Endothelial cell of umbilical vein (primary cell): Measurements from ENCODE around the gene STAT4. TPM values are rescaled to one million over a fixed set of nuclear protein-coding genes. Genes with fewer than 3 reads are reported as not detected.

Source experiments
- BruUV-seq: library from RNA; stranded (reverse); fragments of 400-500 nt; replicated peaks from 2 replicates; lab custom pipeline; 2021; lab: Mats Ljungman, UMichigan
- CTCF ChIA-PET: fragments of 300-600, 350-600 bp; sonication (Branson Sonifier 250); formaldehyde crosslinking; loops from one replicate; lab custom pipeline; 2021; ENCODE audit warnings: antibody characterized with exemption, inconsistent platforms; lab: Charles Lee
- POLR2A ChIA-PET: fragments of 300-600, 350-600 bp; sonication (Branson Sonifier 250); formaldehyde crosslinking; loops from one replicate; lab custom pipeline; 2021; ENCODE audit warnings: antibody characterized with exemption, inconsistent platforms; lab: Charles Lee
- DNase-seq: peaks from one replicate; pipeline ENCODE4 v3.0.0-alpha.2; 2011; ENCODE audit warnings: low read depth, low spot score
- FAIRE-seq: peaks from 2 replicates; lab custom pipeline; 2011; peaks lifted over from hg19 to GRCh38; lab: Jason Lieb, UNC
- H2AFZ ChIP-seq: 2 replicates; pipeline ENCODE4 v1.6.0; 2012; ENCODE audit warnings: low read depth, low read length, control low read depth, inconsistent platforms
- H3K27ac ChIP-seq: 2 replicates; pipeline ENCODE4 v1.5.1; 2011; ENCODE audit warnings: low read depth, mild to moderate bottlenecking, control low read depth, low read length, moderate library complexity; ENCODE audit not compliant: insufficient read depth
- H3K27me3 ChIP-seq, 2 experiments: 2 replicates each; pipeline versions ENCODE4 v1.6.0 to v1.6.1; 2011; ENCODE audit warnings: low read length in 2 of 2, mixed read lengths in 1 of 2; ENCODE audit not compliant: control insufficient read depth in 2 of 2, insufficient read depth in 2 of 2
- H3K36me3 ChIP-seq, 2 experiments: 2 replicates in 1 of 2; 3 replicates in 1 of 2; pipeline ENCODE4 v1.5.1; 2011; ENCODE audit warnings: low read length in 2 of 2, mild to moderate bottlenecking in 1 of 2, moderate library complexity in 1 of 2; ENCODE audit not compliant: control insufficient read depth in 2 of 2, insufficient read depth in 2 of 2; ENCODE audit errors: extremely low read depth in 1 of 2
- H3K4me1 ChIP-seq: 3 replicates; pipeline ENCODE4 v1.5.1; 2011; ENCODE audit warnings: mild to moderate bottlenecking, low read length; ENCODE audit not compliant: control insufficient read depth, insufficient read depth; ENCODE audit errors: extremely low read depth
- H3K4me2 ChIP-seq: 2 replicates; pipeline ENCODE4 v1.6.1; 2011; ENCODE audit warnings: low read length, control low read depth, mixed read lengths; ENCODE audit not compliant: insufficient read depth
- H3K4me3 ChIP-seq, 3 experiments: fragments of 200-600 bp in 1 of 3; sonication (generic), shearing (Covaris generic) in 1 of 3; replicated peaks in 1 of 3; 2 replicates each; pipeline ENCODE4 v1.5.1; 2011 to 2016; ENCODE audit warnings: control low read depth in 3 of 3, low read length in 3 of 3, mild to moderate bottlenecking in 2 of 3, inconsistent platforms in 1 of 3, low read depth in 1 of 3, moderate library complexity in 1 of 3; ENCODE audit not compliant: insufficient read depth in 1 of 3
- H3K79me2 ChIP-seq: 2 replicates; pipeline ENCODE4 v1.6.0; 2012; ENCODE audit warnings: low read length, inconsistent platforms; ENCODE audit not compliant: control insufficient read depth, insufficient read depth
- H3K9ac ChIP-seq: replicated peaks from 2 replicates; pipeline ENCODE3; 2011; ENCODE audit warnings: low read length, control low read depth; ENCODE audit not compliant: insufficient read depth; ENCODE audit errors: extremely low read depth
- H3K9me1 ChIP-seq: replicated peaks from 3 replicates; pipeline ENCODE4 v1.6.0; 2011; ENCODE audit warnings: mild to moderate bottlenecking, low read length; ENCODE audit not compliant: control insufficient read depth, insufficient read depth; ENCODE audit errors: extremely low read depth
- H3K9me3 ChIP-seq: replicated peaks from 2 replicates; pipeline ENCODE4 v1.5.1; 2012; ENCODE audit warnings: low read length, inconsistent platforms; ENCODE audit not compliant: control insufficient read depth, insufficient read depth
- H4K20me1 ChIP-seq: replicated peaks from 2 replicates; pipeline ENCODE3; 2011; ENCODE audit warnings: mild to moderate bottlenecking, low read length; ENCODE audit not compliant: control insufficient read depth, insufficient read depth; ENCODE audit errors: extremely low read depth
- CTCF ChIP-seq, 2 donors: IDR thresholded peaks; 1 replicate in 1 of 2; 2 replicates in 1 of 2; pipeline ENCODE4 v1.5.1; 2011; ENCODE audit warnings: low read length in 2 of 2, mild to moderate bottlenecking in 2 of 2, moderate library complexity in 2 of 2, control low read depth in 1 of 2, inconsistent platforms in 1 of 2, low read depth in 1 of 2; ENCODE audit not compliant: insufficient read depth in 1 of 2; ENCODE audit errors: extremely low read depth in 1 of 2
- EZH2 ChIP-seq: IDR thresholded peaks from 2 replicates; pipeline ENCODE4 v1.6.1; 2012; ENCODE audit warnings: borderline replicate concordance, low read depth, mild to moderate bottlenecking, moderate library complexity, low read length, inconsistent platforms; ENCODE audit not compliant: severe bottlenecking
- FOS ChIP-seq: IDR thresholded peaks from 2 replicates; pipeline ENCODE4 v1.6.1; 2011; ENCODE audit warnings: mild to moderate bottlenecking, low read length, moderate library complexity, borderline replicate concordance; ENCODE audit not compliant: insufficient read depth
- GATA2 ChIP-seq: IDR thresholded peaks from 2 replicates; pipeline ENCODE4 v1.7.0; 2011; ENCODE audit warnings: low read depth, mild to moderate bottlenecking, moderate library complexity, mixed read lengths, low read length; ENCODE audit not compliant: insufficient read length, insufficient read depth
- JUN ChIP-seq: IDR thresholded peaks from 2 replicates; pipeline ENCODE4 v1.6.1; 2011; ENCODE audit warnings: borderline replicate concordance, low read depth; ENCODE audit not compliant: insufficient read length, insufficient read depth
- MAX ChIP-seq: IDR thresholded peaks from 2 replicates; pipeline ENCODE4 v1.6.1; 2011; ENCODE audit not compliant: insufficient read depth, insufficient read length
- MYC ChIP-seq: IDR thresholded peaks from one replicate; pipeline ENCODE4 v1.6.1; 2011; ENCODE audit warnings: mild to moderate bottlenecking, low read depth, low read length
- POLR2A ChIP-seq: IDR thresholded peaks from 2 replicates; pipeline ENCODE4 v1.6.1; 2012; ENCODE audit warnings: low read depth, mild to moderate bottlenecking, control low read depth, low read length
- POLR2AphosphoS5 ChIP-seq: IDR thresholded peaks from 2 replicates; pipeline ENCODE4 v1.6.1; 2012; ENCODE audit warnings: low read depth, mild to moderate bottlenecking, control low read depth, low read length, moderate library complexity; ENCODE audit not compliant: insufficient read depth
- dilution Hi-C: fragments of 300-500 bp; cut with MboI; formaldehyde crosslinking; loops from one replicate; pipeline ENCODE4 v1.15.0; 2019; ENCODE audit warnings: low sequenced_read_pairs; ENCODE audit not compliant: extremely low pct_ligation_motif_present
- intact Hi-C: fragments of 100-400 bp; cut with micrococcal nuclease; formaldehyde crosslinking; loops from one replicate; pipeline ENCODE4 v1.10.0; 2022
- polyA plus RNA-seq, 4 experiments: library from polyadenylated mRNA; depleted of rRNA in 3 of 4; stranded (reverse) in 3 of 4; unstranded in 1 of 4; fragments of >200 nt; gene quantifications; 2 replicates each; pipeline versions ENCODE4 v1.2.1 to v1.2.3, GENCODE V29; 2011 to 2012; ENCODE audit warnings: missing spikeins in 1 of 4
- total RNA-seq: library from RNA; stranded (reverse); gene quantifications from 2 replicates; pipeline ENCODE4 v1.2.3, GENCODE V29; 2021

Gene STAT4
- total and polyA plus RNA-seq, 2 donors (not counting 3 experiments of a cell fraction or from before 2014, with no cell fraction given), result 0.46 to 1.2 TPM

- Histone ChIP-seq H3K9ac (no peak overlapping the region), H3K27me3 (peaks cover 0 to 3% of the 10 kb centered on the region in 2 experiments), H3K79me2 (no peaks in the 10 kb centered on the region), H3K4me1 (no peaks in the 10 kb centered on the region), H3K9me1 (no peaks in the 10 kb centered on the region), H2AFZ (no peak overlapping the region), H4K20me1 (no peaks in the 10 kb centered on the region), H3K27ac (no peak overlapping the region), H3K36me3 (no peaks in the 10 kb centered on the region), H3K4me3 (no peak overlapping the region), H3K4me2 (no peak overlapping the region), H3K9me3 (no peaks in the 10 kb centered on the region)
- POLR2A ChIA-PET, result no interaction called here
- FAIRE-seq (no peak), DNase-seq (no peak)
- BruUV-seq, result no TSS peak
- dilution Hi-C loops (no loop called here), intact Hi-C loops (no loop called here)
- TF ChIP-seq GATA2, result no peak
- no peak for TF ChIP-seq CTCF (IDR thresholded peaks at IDR 0.05; ENCODE audit: extremely low read depth in 1 of 2, insufficient read depth in 1 of 2, low read depth in 1 of 2, low read length in 2 of 2)
- no peak for TF ChIP-seq JUN
- no peak for TF ChIP-seq FOS
- no peak for TF ChIP-seq MAX
- CTCF ChIA-PET, result interaction anchor here (0.8 kb wide), 1 partner anchor 42 kb away, joined by 3 read pairs; no protein-coding TSS in a partner anchor
Measured at GRCh38 chr2:191113761-191114160, 37.0 kb downstream of the STAT4 start.

- Histone ChIP-seq H4K20me1 (no peaks in the 10 kb centered on the region), H3K4me2 (no peak overlapping the region), H3K9me3 (no peaks in the 10 kb centered on the region), H3K79me2 (no peaks in the 10 kb centered on the region), H3K4me1 (no peaks in the 10 kb centered on the region), H3K9ac (no peak overlapping the region), H3K27me3 (peaks cover 0 to 3% of the 10 kb centered on the region in 2 experiments), H3K27ac (no peak overlapping the region), H3K36me3 (no peaks in the 10 kb centered on the region), H3K9me1 (no peaks in the 10 kb centered on the region), H2AFZ (no peak overlapping the region), H3K4me3 (no peak overlapping the region)
- FAIRE-seq, result no peak
- DNase-seq, result no peak
- dilution Hi-C loops, result no loop called here
- POLR2A ChIA-PET, result no interaction called here
- intact Hi-C loops, result no loop called here
- CTCF ChIA-PET, result interaction anchor here (0.7 to 1.3 kb wide), 2 partner anchors 13 to 60 kb away, joined by 3 read pairs; no protein-coding TSS in a partner anchor
- TF ChIP-seq EZH2, result no peak
- no peak for TF ChIP-seq FOS
- TF ChIP-seq POLR2AphosphoS5, result no peak
- TF ChIP-seq GATA2, result no peak
- no peak for TF ChIP-seq POLR2A
- no peak for TF ChIP-seq CTCF (IDR thresholded peaks at IDR 0.05; ENCODE audit: extremely low read depth in 1 of 2, insufficient read depth in 1 of 2, low read depth in 1 of 2, low read length in 2 of 2)
- no peak for TF ChIP-seq MYC
- TF ChIP-seq MAX, result no peak
- no peak for TF ChIP-seq JUN
- no TSS peak for BruUV-seq
Measured at GRCh38 chr2:191112448-191112901, 38.3 kb downstream of the STAT4 start.
